Activated naive CD4-positive, alpha-beta T cell treated with anti-CD3 and anti-CD28 coated beads, Interleukin-2, amount 10 ng/mL, durations not matched to agents 7 days and 5 days (primary cell): Measurements from ENCODE around the gene RNF166.

Experiments
- CTCF ChIA-PET: fragments of 350-600 bp; sonication (Branson Sonifier 250); formaldehyde crosslinking; loops from one replicate; lab custom pipeline; 2021; ENCODE audit warnings: antibody characterized with exemption; lab: Charles Lee
- DNase-seq: peaks from one replicate; pipeline ENCODE4 v3.0.0-alpha.2; 2020
- H3K27ac Mint-ChIP-seq: one replicate; pipeline ENCODE4 v1.8.0; 2021; ENCODE audit warnings: mild to moderate bottlenecking, moderate library complexity, mixed read lengths
- H3K27me3 Mint-ChIP-seq: one replicate; pipeline ENCODE4 v1.8.0; 2021; ENCODE audit warnings: mild to moderate bottlenecking, mixed read lengths
- H3K36me3 Mint-ChIP-seq: one replicate; pipeline ENCODE4 v1.8.0; 2021; ENCODE audit warnings: mixed read lengths
- H3K4me1 Mint-ChIP-seq: one replicate; pipeline ENCODE4 v1.8.0; 2021; ENCODE audit warnings: mixed read lengths
- H3K4me3 Mint-ChIP-seq: one replicate; pipeline ENCODE4 v1.8.0; 2021; ENCODE audit warnings: mild to moderate bottlenecking, moderate library complexity, mixed read lengths
- H3K9me3 Mint-ChIP-seq: one replicate; pipeline ENCODE4 v1.8.0; 2021; ENCODE audit warnings: mixed read lengths

RNF166 gene

GRCh38 chr16:88693420-88694177, 12.6 kb downstream of the RNF166 start:
- Mint-ChIP-seq H3K36me3 (peaks cover 18% of the 10 kb centered on the region), H3K27ac (peak overlapping the region; percentile 93), H3K4me3 (no peak overlapping the region), H3K27me3 (peaks cover 2% of the 10 kb centered on the region), H3K4me1 (peaks cover 83% of the 10 kb centered on the region), H3K9me3 (no peaks in the 10 kb centered on the region)
- CTCF ChIA-PET = interaction anchor here (0.8 kb wide), 1 partner anchor 1231 kb away, joined by 3 read pairs; no protein-coding TSS in a partner anchor
- DNase-seq = no peak

DNA sequence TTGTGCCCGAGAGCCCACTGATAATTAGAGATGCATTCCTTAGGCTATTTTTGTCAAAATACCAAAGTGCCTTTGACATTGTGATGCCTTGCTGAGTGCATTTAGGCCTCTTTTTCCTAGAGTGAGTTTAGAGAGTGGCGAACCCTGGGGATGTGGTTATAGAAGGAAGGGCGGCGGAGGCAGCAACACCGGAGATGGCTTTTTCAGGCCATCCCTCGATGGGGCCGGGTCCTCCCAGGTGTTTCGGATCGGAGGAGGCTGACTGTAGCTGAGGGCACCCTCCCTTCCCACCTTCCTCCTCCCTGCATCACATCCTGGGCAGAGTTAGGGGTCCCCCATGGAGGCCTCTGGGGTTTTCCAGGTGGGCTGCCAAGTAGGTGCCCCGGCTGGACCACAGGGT, 13.3 kb downstream of the RNF166 start:
- peak overlapping the region; percentile 93 for H3K27ac Mint-ChIP-seq
- H3K9me3 Mint-ChIP-seq = no peaks in the 10 kb centered on the region
- DNase-seq = peak; percentile 56
- peaks cover 12% of the 10 kb centered on the region for H3K36me3 Mint-ChIP-seq
- H3K27me3 Mint-ChIP-seq = peaks cover 9% of the 10 kb centered on the region
- H3K4me3 Mint-ChIP-seq = peak overlapping the region; percentile 64
- H3K4me1 Mint-ChIP-seq = peaks cover 82% of the 10 kb centered on the region
- CTCF ChIA-PET = interaction anchor here (0.8 kb wide), 1 partner anchor 1232 kb away, joined by 3 read pairs; no protein-coding TSS in a partner anchor

GRCh38 chr16:88691924-88692560, 14.2 kb downstream of the RNF166 start:
- Mint-ChIP-seq H3K9me3 (no peaks in the 10 kb centered on the region), H3K27me3 (peaks cover 9% of the 10 kb centered on the region), H3K4me3 (peak overlapping the region; percentile 64), H3K27ac (peak overlapping the region; percentile 93), H3K36me3 (peaks cover 7% of the 10 kb centered on the region), H3K4me1 (peaks cover 82% of the 10 kb centered on the region)
- CTCF ChIA-PET = no interaction called here
- DNase-seq = peak; percentile 76

- Mint-ChIP-seq H3K4me3 (peak overlapping the region; percentile 64), H3K4me1 (peaks cover 84% of the 10 kb centered on the region), H3K27ac (peak overlapping the region; percentile 93), H3K9me3 (no peaks in the 10 kb centered on the region), H3K27me3 (peaks cover 13% of the 10 kb centered on the region), H3K36me3 (peaks cover 2% of the 10 kb centered on the region)
- CTCF ChIA-PET = no interaction called here
- DNase-seq = no peak
These were observed 14.9 kb downstream of the RNF166 start for GRCh38 chr16:88691129-88691813.

- Mint-ChIP-seq H3K27ac (peak overlapping the region; percentile 68), H3K27me3 (peaks cover 13% of the 10 kb centered on the region), H3K4me1 (peaks cover 82% of the 10 kb centered on the region), H3K9me3 (no peaks in the 10 kb centered on the region), H3K4me3 (peak overlapping the region; percentile 45), H3K36me3 (peaks cover 2% of the 10 kb centered on the region)
- CTCF ChIA-PET = no interaction called here
- DNase-seq = no peak
These were observed 15.7 kb downstream of the RNF166 start for GRCh38 chr16:88690341-88691128.

GRCh38 chr16:88688013-88688778, 18.0 kb downstream of the RNF166 start:
- H3K27ac Mint-ChIP-seq = peak overlapping the region; percentile 42
- H3K4me3 Mint-ChIP-seq = no peak overlapping the region
- peaks cover 12% of the 10 kb centered on the region for H3K36me3 Mint-ChIP-seq
- no peaks in the 10 kb centered on the region for H3K9me3 Mint-ChIP-seq
- H3K27me3 Mint-ChIP-seq = peaks cover 13% of the 10 kb centered on the region
- DNase-seq = no peak
- CTCF ChIA-PET = no interaction called here
- H3K4me1 Mint-ChIP-seq = peaks cover 84% of the 10 kb centered on the region

DNA sequence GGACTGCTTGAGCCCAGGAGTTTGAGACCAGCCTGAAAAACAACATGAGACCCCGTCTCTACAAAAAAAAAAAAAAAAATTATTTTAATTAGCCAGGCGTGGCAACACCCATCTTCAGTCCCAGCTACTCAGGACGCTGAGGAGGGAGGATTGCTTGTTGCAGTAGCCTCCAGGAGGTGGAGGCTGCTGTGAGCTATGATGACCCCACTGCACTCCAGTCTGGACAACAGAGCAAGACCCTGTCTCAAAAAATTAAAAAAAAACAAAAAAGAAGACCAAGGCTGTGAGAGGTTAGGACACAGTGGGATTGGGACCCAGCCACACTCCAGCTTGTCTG, 18.6 kb downstream of the RNF166 start:
- peaks cover 12% of the 10 kb centered on the region for H3K36me3 Mint-ChIP-seq
- peak overlapping the region; percentile 42 for H3K27ac Mint-ChIP-seq
- H3K27me3 Mint-ChIP-seq = peaks cover 13% of the 10 kb centered on the region
- peaks cover 81% of the 10 kb centered on the region for H3K4me1 Mint-ChIP-seq
- CTCF ChIA-PET = interaction anchor here (0.9 kb wide), 1 partner anchor 19 kb away, joined by 4 read pairs; the partner anchor contains the start of gene CTU2
- H3K4me3 Mint-ChIP-seq = no peak overlapping the region
- no peaks in the 10 kb centered on the region for H3K9me3 Mint-ChIP-seq
- DNase-seq = no peak

DNA sequence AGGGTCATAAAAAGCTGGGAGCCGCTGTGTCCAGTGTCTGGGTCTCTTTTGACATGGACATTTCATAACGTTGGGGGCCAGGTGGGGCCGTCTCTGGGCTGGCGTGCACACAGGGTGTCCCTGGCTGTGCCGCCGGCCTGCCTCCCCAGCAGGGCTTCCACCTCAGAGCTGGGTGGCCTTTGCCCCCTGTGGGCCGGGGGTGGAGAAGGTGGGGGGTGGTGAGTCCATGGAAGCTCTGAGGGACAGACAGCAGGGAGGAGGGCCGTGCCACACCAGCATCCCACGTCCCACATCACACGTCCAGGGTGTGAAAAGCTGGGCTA, 19.0 kb downstream of the RNF166 start:
- no peak for DNase-seq
- H3K9me3 Mint-ChIP-seq = no peaks in the 10 kb centered on the region
- peaks cover 80% of the 10 kb centered on the region for H3K4me1 Mint-ChIP-seq
- no peak overlapping the region for H3K27ac Mint-ChIP-seq
- CTCF ChIA-PET = interaction anchor here (0.9 kb wide), 1 partner anchor 20 kb away, joined by 4 read pairs; the partner anchor contains the start of gene CTU2
- H3K4me3 Mint-ChIP-seq = peak overlapping the region; percentile 26
- H3K36me3 Mint-ChIP-seq = peaks cover 15% of the 10 kb centered on the region
- peaks cover 13% of the 10 kb centered on the region for H3K27me3 Mint-ChIP-seq

GRCh38 chr16:88686439-88687253, 19.6 kb downstream of the RNF166 start, which contains the start of gene SNAI3:
TSS of gene SNAI3 (minus strand) at chr16:88686507. CDS start at chr16:88686406, 101 bp downstream.
- peak; percentile 93 for DNase-seq
- Mint-ChIP-seq H3K27me3 (peaks cover 13% of the 10 kb centered on the region), H3K4me3 (peak within 1 kb of the TSS; percentile 83), H3K36me3 (peaks cover 16% of the 10 kb centered on the region), H3K9me3 (no peaks in the 10 kb centered on the region), H3K27ac (peak within 1 kb of the TSS; percentile 52), H3K4me1 (peaks cover 80% of the 10 kb centered on the region)
- CTCF ChIA-PET = interaction anchor here (0.9 kb wide), 1 partner anchor 20 kb away, joined by 4 read pairs; the partner anchor contains the start of gene CTU2

GRCh38 chr16:88686062-88686438, 20.2 kb downstream of the RNF166 start:
- Mint-ChIP-seq H3K4me1 (peaks cover 80% of the 10 kb centered on the region), H3K9me3 (no peaks in the 10 kb centered on the region), H3K4me3 (peak overlapping the region; percentile 83), H3K27ac (peak overlapping the region; percentile 52), H3K27me3 (peaks cover 13% of the 10 kb centered on the region), H3K36me3 (peaks cover 20% of the 10 kb centered on the region)
- CTCF ChIA-PET = interaction anchor here (1.4 to 1.6 kb wide), 2 partner anchors 16 to 22 kb away, joined by 4 to 5 read pairs; no protein-coding TSS in a partner anchor
- DNase-seq = no peak

DNA sequence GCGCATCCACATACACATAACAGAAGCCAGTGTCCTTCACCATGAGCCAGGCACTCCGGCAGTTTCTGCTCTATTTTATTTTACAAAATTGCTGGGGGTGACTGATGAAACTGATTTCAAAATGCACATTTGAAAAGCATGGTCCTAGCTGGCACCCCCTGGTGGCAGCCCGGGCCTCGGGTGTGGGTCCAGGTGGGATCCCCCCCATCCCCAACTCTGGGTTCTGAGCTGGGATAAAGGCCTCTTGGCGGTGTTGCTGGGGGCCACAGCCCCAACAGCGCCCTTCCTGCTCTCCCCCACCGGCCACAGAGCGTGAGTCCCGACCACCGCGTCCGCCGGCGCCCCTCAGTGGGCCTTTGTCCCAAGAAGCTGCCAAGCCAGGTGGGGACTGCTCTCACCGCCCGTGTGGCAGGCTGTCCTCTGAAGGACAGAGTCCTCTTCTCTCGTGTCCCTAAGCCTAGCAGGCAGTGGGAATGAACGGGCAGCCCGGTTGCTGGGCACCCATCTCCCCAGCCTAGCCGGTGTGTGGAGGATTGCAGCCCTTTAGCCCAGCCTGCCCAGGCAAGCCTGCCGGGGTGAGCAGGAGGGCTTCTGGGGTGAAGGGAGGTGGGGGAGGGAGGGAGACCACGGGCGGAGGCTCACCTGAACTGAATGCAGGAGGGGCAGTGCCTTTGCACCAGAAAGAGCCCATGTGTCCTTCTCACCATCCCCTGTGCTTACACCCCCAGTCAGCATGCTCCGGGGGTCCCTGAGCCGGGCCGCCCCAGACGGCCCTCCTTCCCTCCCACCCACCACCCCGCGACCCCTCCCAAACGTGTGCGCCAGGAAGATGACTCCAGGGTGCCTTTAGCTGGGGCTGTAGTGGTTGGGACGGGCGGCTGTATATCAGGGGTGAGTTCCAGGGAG, 20.8 kb downstream of the RNF166 start:
- DNase-seq = peak; percentile 75
- no peaks in the 10 kb centered on the region for H3K9me3 Mint-ChIP-seq
- peak overlapping the region; percentile 77 for H3K27ac Mint-ChIP-seq
- H3K4me3 Mint-ChIP-seq = peak overlapping the region; percentile 83
- peaks cover 13% of the 10 kb centered on the region for H3K27me3 Mint-ChIP-seq
- peaks cover 78% of the 10 kb centered on the region for H3K4me1 Mint-ChIP-seq
- peaks cover 24% of the 10 kb centered on the region for H3K36me3 Mint-ChIP-seq
- CTCF ChIA-PET = interaction anchor here (0.7 to 1.6 kb wide), 5 partner anchors 15 to 115 kb away, joined by 3 to 5 read pairs (median 4); partner anchors contain the start of gene ZC3H18
